ENCODE measurements around the gene LPAR2.
A peak's percentile ranks its signal among the peaks of the same experiment; 100 is the strongest.
"Not testable (repeated sequence)": the region's sequence is repeated elsewhere in the genome, so short reads cannot be mapped to it uniquely, and the experiment has no call there.

Gene LPAR2

GRCh38 chr19:19627621-19628500 lies at the start of gene LPAR2:
LPAR2 (minus strand) TSS chr19:19628220; CDS start chr19:19627275, 945 bp downstream.
- Histone ChIP-seq H3K9me3 (ENCODE audit: control insufficient read depth, insufficient read depth, low read length) (no peaks in the 10 kb centered on the region), H3K36me3 (ENCODE audit: insufficient read depth, low read length) (no peaks in the 10 kb centered on the region), H3K4me1 (ENCODE audit: insufficient read depth, low read length) (peaks cover 7% of the 10 kb centered on the region; the same call in 1 of the 2 replicates), H3K9ac (ENCODE audit: low read depth, low read length) (peak within 1 kb of the TSS; percentile 82)

- H3K9ac ChIP-seq (ENCODE audit: low read depth, low read length): no peak overlapping the region
- peaks cover 34% of the 10 kb centered on the region for H3K9me3 ChIP-seq (ENCODE audit: control insufficient read depth, insufficient read depth, low read length)
- H3K4me1 ChIP-seq (ENCODE audit: insufficient read depth, low read length): no peaks in the 10 kb centered on the region
- peaks cover 37% of the 10 kb centered on the region for H3K36me3 ChIP-seq (ENCODE audit: insufficient read depth, low read length)
These were observed 49.6 kb upstream of the LPAR2 start for GRCh38 chr19:19677579-19677978.

- peaks cover 23% of the 10 kb centered on the region for H3K9me3 ChIP-seq (ENCODE audit: control insufficient read depth, insufficient read depth, low read length)
- H3K9ac ChIP-seq (ENCODE audit: low read depth, low read length): no peak overlapping the region
- peaks cover 27% of the 10 kb centered on the region for H3K36me3 ChIP-seq (ENCODE audit: insufficient read depth, low read length)
- peaks cover 4% of the 10 kb centered on the region; the same call in 1 of the 2 replicates for H3K4me1 ChIP-seq (ENCODE audit: insufficient read depth, low read length)
These were observed 46.3 kb upstream of the LPAR2 start for GRCh38 chr19:19674315-19674714.

- peaks cover 8% of the 10 kb centered on the region for H3K9me3 ChIP-seq (ENCODE audit: control insufficient read depth, insufficient read depth, low read length)
- no peak overlapping the region for H3K9ac ChIP-seq (ENCODE audit: low read depth, low read length)
- peaks cover 14% of the 10 kb centered on the region for H3K36me3 ChIP-seq (ENCODE audit: insufficient read depth, low read length)
- peaks cover 4% of the 10 kb centered on the region; the same call in 1 of the 2 replicates for H3K4me1 ChIP-seq (ENCODE audit: insufficient read depth, low read length)
These were observed 44.8 kb upstream of the LPAR2 start for GRCh38 chr19:19672816-19673215.

GRCh38 chr19:19670070-19670551 lies 42.1 kb upstream of the LPAR2 start:
- Histone ChIP-seq H3K36me3 (ENCODE audit: insufficient read depth, low read length) (no peaks in the 10 kb centered on the region), H3K9me3 (ENCODE audit: control insufficient read depth, insufficient read depth, low read length) (no peaks in the 10 kb centered on the region), H3K4me1 (ENCODE audit: insufficient read depth, low read length) (peaks cover 4% of the 10 kb centered on the region; the same call in 1 of the 2 replicates), H3K9ac (ENCODE audit: low read depth, low read length) (peak overlapping the region; percentile 75; the same call in 1 of the 2 replicates)

GRCh38 chr19:19668230-19669012 lies 40.4 kb upstream of the LPAR2 start, which contains the start of gene ZNF101:
ZNF101 (plus strand) TSS chr19:19668839; CDS start chr19:19668964, 125 bp downstream.
- no peaks in the 10 kb centered on the region for H3K36me3 ChIP-seq (ENCODE audit: insufficient read depth, low read length)
- H3K4me1 ChIP-seq (ENCODE audit: insufficient read depth, low read length): peaks cover 4% of the 10 kb centered on the region; the same call in 1 of the 2 replicates
- no peaks in the 10 kb centered on the region for H3K9me3 ChIP-seq (ENCODE audit: control insufficient read depth, insufficient read depth, low read length)
- peak within 1 kb of the TSS; percentile 75 for H3K9ac ChIP-seq (ENCODE audit: low read depth, low read length)

- H3K9me3 ChIP-seq (ENCODE audit: control insufficient read depth, insufficient read depth, low read length); H3K36me3 ChIP-seq (ENCODE audit: insufficient read depth, low read length); H3K9ac ChIP-seq (ENCODE audit: low read depth, low read length): not testable (repeated sequence)
- peaks cover 15% of the 10 kb centered on the region; the same call in 1 of the 2 replicates for H3K4me1 ChIP-seq (ENCODE audit: insufficient read depth, low read length)
These were observed 37.5 kb upstream of the LPAR2 start for GRCh38 chr19:19665420-19665948.

- Histone ChIP-seq H3K4me1 (ENCODE audit: insufficient read depth, low read length) (peaks cover 12% of the 10 kb centered on the region; the same call in 1 of the 2 replicates), H3K9ac (ENCODE audit: low read depth, low read length) (peak within 1 kb of the TSS; percentile 88), H3K36me3 (ENCODE audit: insufficient read depth, low read length) (peaks cover 7% of the 10 kb centered on the region), H3K9me3 (ENCODE audit: control insufficient read depth, insufficient read depth, low read length) (no peaks in the 10 kb centered on the region)
These were observed 35.5 kb upstream of the LPAR2 start, which contains the start of gene ATP13A1 for GRCh38 chr19:19663256-19664120. ATP13A1 (minus strand) TSS chr19:19663676; CDS start chr19:19663666, 10 bp downstream.

- Histone ChIP-seq H3K9me3 (ENCODE audit: control insufficient read depth, insufficient read depth, low read length) (no peaks in the 10 kb centered on the region), H3K9ac (ENCODE audit: low read depth, low read length) (peak overlapping the region; percentile 88), H3K4me1 (ENCODE audit: insufficient read depth, low read length) (peaks cover 12% of the 10 kb centered on the region; the same call in 1 of the 2 replicates), H3K36me3 (ENCODE audit: insufficient read depth, low read length) (peaks cover 12% of the 10 kb centered on the region)
These were observed 34.8 kb upstream of the LPAR2 start for GRCh38 chr19:19662871-19663255.

GRCh38 chr19:19662344-19662743 lies 34.3 kb upstream of the LPAR2 start:
- Histone ChIP-seq H3K9ac (ENCODE audit: low read depth, low read length) (peak overlapping the region; percentile 88; the same call in 1 of the 2 replicates), H3K36me3 (ENCODE audit: insufficient read depth, low read length) (peaks cover 14% of the 10 kb centered on the region), H3K9me3 (ENCODE audit: control insufficient read depth, insufficient read depth, low read length) (no peaks in the 10 kb centered on the region), H3K4me1 (ENCODE audit: insufficient read depth, low read length) (peaks cover 12% of the 10 kb centered on the region; the same call in 1 of the 2 replicates)

GRCh38 chr19:19661675-19662251 lies 33.7 kb upstream of the LPAR2 start:
- Histone ChIP-seq H3K4me1 (ENCODE audit: insufficient read depth, low read length) (peaks cover 12% of the 10 kb centered on the region; the same call in 1 of the 2 replicates), H3K9ac (ENCODE audit: low read depth, low read length) (no peak overlapping the region), H3K36me3 (ENCODE audit: insufficient read depth, low read length) (peaks cover 20% of the 10 kb centered on the region), H3K9me3 (ENCODE audit: control insufficient read depth, insufficient read depth, low read length) (no peaks in the 10 kb centered on the region)

- Histone ChIP-seq H3K36me3 (ENCODE audit: insufficient read depth, low read length) (peaks cover 25% of the 10 kb centered on the region), H3K9ac (ENCODE audit: low read depth, low read length) (no peak overlapping the region), H3K9me3 (ENCODE audit: control insufficient read depth, insufficient read depth, low read length) (no peaks in the 10 kb centered on the region), H3K4me1 (ENCODE audit: insufficient read depth, low read length) (peaks cover 12% of the 10 kb centered on the region; the same call in 1 of the 2 replicates)
These were observed 33.2 kb upstream of the LPAR2 start for GRCh38 chr19:19661141-19661674.

Measured in ES-I3 (cell line).